Astrocyte of the spinal cord (primary cell): Measurements from ENCODE around the gene RNF220.
A peak's percentile ranks its signal among the peaks of the same experiment; 100 is the strongest.

Source experiments
- DNase-seq: peaks from one replicate; pipeline ENCODE4 v3.0.0; 2011; ENCODE audit warnings: low read depth, low spot score
- H3K4me3 ChIP-seq: 2 replicates; pipeline ENCODE4 v1.5.1; 2011; ENCODE audit warnings: low read depth, mild to moderate bottlenecking, low read length, moderate library complexity
- CTCF ChIP-seq: IDR thresholded peaks from 2 replicates; pipeline ENCODE4 v1.5.1; 2012; ENCODE audit warnings: low read depth, mild to moderate bottlenecking, low read length, inconsistent platforms
- in situ Hi-C: cut with HindIII; loops from 2 replicates; pipeline ENCODE4 v1.10.0; 2017; ENCODE audit warnings: low sequenced_read_pairs

RNF220 gene

GRCh38 chr1:44648529-44649250 lies 243.6 kb downstream of the RNF220 start:
- in situ Hi-C loops, result no loop called here
- no peak for DNase-seq
- no peak overlapping the region for H3K4me3 ChIP-seq
- TF ChIP-seq CTCF, result no peak

- no peak for DNase-seq
- in situ Hi-C loops, result no loop called here
- no peak for TF ChIP-seq CTCF
- no peak overlapping the region for H3K4me3 ChIP-seq
Observed at GRCh38 chr1:44649788-44650158, 244.7 kb downstream of the RNF220 start.

- no peak for TF ChIP-seq CTCF
- in situ Hi-C loops, result no loop called here
- no peak overlapping the region for H3K4me3 ChIP-seq
- no peak for DNase-seq
Observed at GRCh38 chr1:44650159-44650831, 245.2 kb downstream of the RNF220 start.

GRCh38 chr1:44651069-44651468 lies 246.0 kb downstream of the RNF220 start:
- H3K4me3 ChIP-seq, result no peak overlapping the region
- in situ Hi-C loops, result no loop called here
- TF ChIP-seq CTCF, result no peak
- no peak for DNase-seq

GRCh38 chr1:44652445-44653106 lies 247.5 kb downstream of the RNF220 start:
- TF ChIP-seq CTCF, result peak; percentile 97
- H3K4me3 ChIP-seq, result no peak overlapping the region
- DNase-seq, result peak; percentile 58
- in situ Hi-C loops, result no loop called here

GRCh38 chr1:44653107-44653964 lies 248.3 kb downstream of the RNF220 start:
- no peak for TF ChIP-seq CTCF
- H3K4me3 ChIP-seq, result no peak overlapping the region
- no peak for DNase-seq
- in situ Hi-C loops, result no loop called here
